ENCODE results near the gene PIGU. TPM values are rescaled to one million over a fixed set of nuclear protein-coding genes. Genes with fewer than 3 reads are reported as not detected.

Gene PIGU, protein sequence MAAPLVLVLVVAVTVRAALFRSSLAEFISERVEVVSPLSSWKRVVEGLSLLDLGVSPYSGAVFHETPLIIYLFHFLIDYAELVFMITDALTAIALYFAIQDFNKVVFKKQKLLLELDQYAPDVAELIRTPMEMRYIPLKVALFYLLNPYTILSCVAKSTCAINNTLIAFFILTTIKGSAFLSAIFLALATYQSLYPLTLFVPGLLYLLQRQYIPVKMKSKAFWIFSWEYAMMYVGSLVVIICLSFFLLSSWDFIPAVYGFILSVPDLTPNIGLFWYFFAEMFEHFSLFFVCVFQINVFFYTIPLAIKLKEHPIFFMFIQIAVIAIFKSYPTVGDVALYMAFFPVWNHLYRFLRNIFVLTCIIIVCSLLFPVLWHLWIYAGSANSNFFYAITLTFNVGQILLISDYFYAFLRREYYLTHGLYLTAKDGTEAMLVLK
- 6.2 and 8.4 TPM in 2 replicates for total RNA-seq

DNA sequence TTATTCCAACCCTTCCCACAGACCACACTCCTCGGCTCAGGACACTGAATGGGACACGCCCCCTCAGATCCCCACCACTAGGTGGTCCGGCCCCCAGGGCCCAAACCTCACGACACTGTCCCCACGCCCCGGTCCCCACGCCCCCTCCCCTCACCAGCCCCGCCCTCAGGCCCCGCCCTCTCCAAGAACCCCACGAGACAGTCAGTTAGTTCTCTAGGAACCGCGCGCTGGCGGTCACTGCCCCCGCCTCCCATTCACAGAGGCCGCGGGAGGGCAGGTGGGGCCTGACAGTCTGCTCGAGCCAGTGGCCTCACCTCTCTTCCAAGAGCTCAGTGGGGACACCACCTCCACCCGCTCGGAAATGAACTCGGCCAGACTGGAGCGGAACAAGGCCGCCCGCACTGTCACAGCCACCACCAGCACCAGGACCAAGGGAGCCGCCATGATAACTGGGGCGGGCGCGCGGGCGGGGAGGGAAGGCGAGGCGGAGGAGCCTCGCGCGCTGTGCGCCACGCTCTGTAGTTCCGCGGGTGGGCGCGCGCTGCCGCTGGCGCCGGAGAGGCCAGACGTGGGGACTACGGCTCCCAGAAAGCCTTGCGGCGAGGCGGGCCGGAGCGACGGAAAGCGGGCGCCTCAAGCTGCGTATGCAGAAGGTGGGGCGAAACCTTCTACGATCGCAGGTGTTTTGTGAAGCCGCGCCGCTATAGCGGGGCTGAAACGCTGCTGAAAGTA is at the start of gene PIGU:
Gene PIGU (minus strand): TSS at position 451 of the 732 bp plus-strand sequence. CDS start 7 bp downstream, at position 444.

DNA sequence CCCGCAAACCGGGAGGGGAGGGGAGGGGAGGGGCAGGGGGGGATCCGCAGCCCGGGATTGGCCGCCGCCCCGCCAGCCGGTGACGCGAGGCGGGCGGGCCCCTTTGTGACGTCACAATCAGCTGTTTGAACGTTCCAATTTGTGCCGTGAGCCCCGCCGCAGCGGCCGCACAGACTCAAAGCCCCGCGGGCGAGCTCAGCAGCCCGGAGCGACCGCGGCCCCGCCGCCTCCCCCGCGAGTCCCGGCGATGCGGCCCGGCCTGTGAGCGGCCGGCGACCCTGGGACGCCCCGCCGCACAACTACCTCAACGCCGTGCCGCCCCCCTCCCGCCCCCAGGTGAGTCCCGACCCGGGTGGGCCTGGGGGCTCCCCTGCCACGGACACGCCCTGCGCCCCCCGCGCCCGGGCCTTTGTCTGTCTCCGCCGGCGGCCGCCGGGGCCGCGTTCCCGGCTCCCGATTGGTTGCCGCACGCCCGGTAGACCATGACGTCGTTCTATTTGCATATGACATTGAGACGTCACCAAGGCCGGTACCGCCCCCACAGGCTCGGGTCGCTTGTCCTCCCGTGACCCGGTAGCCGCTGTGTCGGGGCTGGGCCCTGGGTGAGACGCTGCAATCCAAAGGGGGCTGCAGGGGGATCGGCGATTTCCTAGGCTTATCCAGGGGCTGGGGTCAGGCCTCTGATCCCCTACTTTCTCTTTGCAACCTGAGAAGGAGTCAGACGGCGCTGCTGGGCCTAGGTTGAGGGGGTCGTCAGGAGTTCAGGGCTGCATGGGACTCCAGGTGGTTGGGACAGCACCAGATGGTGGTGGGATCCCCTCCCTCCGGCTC is 27.5 kb upstream of the PIGU start, which contains the start of gene TP53INP2:
Gene TP53INP2 (plus strand): TSS at position 168 of the 831 bp plus-strand sequence. CDS start 4,396 bp downstream, outside the sequence.

DNA sequence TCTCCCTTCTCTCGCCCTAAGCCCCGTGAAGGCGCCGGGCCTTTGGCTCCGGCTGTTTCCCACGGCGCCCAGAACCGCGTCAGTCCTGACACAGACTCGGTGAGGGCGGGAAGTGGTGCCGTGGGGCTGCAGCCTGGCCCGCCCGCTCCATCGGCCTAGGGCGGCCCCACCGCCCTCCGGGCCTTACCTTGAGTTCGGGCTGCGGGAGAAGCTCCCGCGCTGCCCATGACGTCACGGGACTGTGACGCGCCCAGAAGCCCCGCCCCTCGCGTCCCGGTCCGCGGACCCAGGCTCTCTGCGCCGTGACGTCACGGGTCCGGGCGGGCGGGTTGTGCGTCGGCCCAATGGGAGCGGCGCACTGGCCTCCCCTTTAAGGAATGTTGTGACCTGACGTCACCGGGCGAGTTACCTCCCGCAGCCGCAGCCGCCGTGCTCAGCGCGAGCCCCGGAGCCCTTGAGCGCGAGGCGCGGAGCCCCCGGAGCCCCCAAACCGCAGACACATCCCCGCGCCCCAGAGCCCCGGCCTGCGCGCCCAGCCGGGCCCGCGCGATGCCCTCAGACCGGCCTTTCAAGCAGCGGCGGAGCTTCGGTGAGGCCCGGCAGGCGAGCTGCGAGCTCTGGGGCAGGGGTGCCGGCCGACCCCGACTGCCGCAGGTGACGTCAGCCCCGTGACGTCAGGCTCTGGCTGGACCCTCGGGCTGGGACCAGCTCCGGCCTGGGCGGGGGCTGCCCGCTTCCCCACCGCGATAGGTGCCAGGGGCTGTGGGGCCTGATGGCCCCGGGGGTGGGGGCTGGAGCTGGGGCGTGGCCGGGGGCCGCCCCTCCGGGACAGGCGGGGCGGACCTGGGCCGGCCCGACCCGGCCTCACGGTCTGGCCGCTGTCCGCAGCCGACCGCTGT is 118.3 kb downstream of the PIGU start, which contains the start of gene MAP1LC3A:
Gene MAP1LC3A (plus strand): TSS at position 399 of the 899 bp plus-strand sequence. CDS start 151 bp downstream, at position 550.

DNA sequence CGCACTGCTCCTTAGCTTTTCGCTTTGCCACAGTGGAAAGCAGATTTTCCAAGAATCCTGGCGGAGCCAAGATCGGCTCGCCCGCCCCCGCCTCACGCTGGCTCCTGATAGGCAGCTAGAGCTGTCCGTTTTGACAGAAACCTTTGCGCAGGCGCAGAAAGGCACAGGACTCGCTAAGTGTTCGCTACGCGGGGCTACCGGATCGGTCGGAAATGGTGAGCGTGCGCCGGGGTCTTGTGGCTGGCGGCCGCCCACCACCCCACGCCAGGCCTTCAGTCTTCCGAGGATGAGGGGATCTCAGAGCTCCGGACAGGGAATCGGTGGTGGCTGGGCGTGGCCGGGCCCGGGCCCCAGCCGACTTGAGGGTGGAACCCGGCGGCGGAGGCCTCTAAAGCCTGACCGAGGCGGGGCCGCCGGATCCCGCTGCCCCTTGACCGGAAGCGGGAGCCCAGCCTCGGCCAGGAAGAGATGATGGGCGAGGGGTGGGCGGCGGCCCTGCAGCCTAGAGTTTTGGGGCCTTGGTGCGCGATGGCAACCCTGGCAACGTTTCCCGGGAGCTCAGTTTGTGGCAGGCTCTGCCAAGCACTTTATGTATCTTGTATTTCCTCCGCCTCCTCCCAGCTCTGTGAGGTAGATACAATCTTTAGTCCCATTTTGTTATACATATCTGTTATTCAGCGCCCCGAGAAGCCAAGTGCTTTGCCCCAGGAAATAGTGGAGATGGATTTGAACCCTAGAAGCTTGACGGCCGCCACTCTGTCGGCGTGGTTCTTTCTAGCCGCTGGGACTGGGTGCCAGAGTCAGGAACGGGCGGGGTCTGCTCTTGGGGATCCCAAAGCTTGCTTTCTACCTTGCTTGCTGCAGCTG is 160.4 kb downstream of the PIGU start, which contains the start of gene DYNLRB1:
Gene DYNLRB1 (plus strand): TSS at position 176 of the 867 bp plus-strand sequence. CDS start 37 bp downstream, at position 213.

Other genes with a start within 250 kb of the PIGU start
- gene DYNLRB1, start 160.7 kb downstream of the PIGU start, total RNA-seq, result 34.7 and 38.0 TPM in 2 replicates
- 17.5 and 19.9 TPM in 2 replicates for gene MAP1LC3A, start 118.4 kb downstream of the PIGU start, total RNA-seq
- gene TP53INP2, start 27.3 kb upstream of the PIGU start, total RNA-seq, result 4.2 and 5.0 TPM in 2 replicates
- 3.3 and 5.4 TPM in 2 replicates for gene NCOA6, start 148.6 kb upstream of the PIGU start, total RNA-seq
- 26.1 and 29.0 TPM in 2 replicates for gene GGT7, start 195.8 kb upstream of the PIGU start, total RNA-seq
- gene ACSS2, start 199.5 kb upstream of the PIGU start, total RNA-seq, result 36.5 and 53.9 TPM in 2 replicates

All from smooth muscle cell of the umbilical artery (primary cell).